HepG2 (cell line): ENCODE measurements around the gene PYGB. TPM values are rescaled to one million over a fixed set of nuclear protein-coding genes. Genes with fewer than 3 reads are reported as not detected.

Source experiments
- ARID4A ChIP-seq: sonication (generic); formaldehyde crosslinking; IDR thresholded peaks from 2 replicates; pipeline ENCODE4 v1.5.0; 2020; ENCODE audit warnings: mild to moderate bottlenecking, missing genetic modification reagents, borderline replicate concordance
- BORCS8-MEF2B ChIP-seq: sonication (generic); formaldehyde crosslinking; IDR thresholded peaks from 2 replicates; pipeline ENCODE4 v1.8.0; 2022; ENCODE audit warnings: mild to moderate bottlenecking, missing genetic modification reagents
- CBFB ChIP-seq: sonication (generic); formaldehyde crosslinking; IDR thresholded peaks from 2 replicates; pipeline ENCODE4 v1.4.0; 2020; ENCODE audit warnings: missing genetic modification reagents
- FOXJ3 ChIP-seq: sonication (generic); formaldehyde crosslinking; IDR thresholded peaks from 2 replicates; pipeline ENCODE4 v1.4.0; 2020; ENCODE audit warnings: missing genetic modification reagents, mild to moderate bottlenecking, borderline replicate concordance
- HHEX ChIP-seq: IDR thresholded peaks from 2 replicates; pipeline ENCODE4 v1.6.1; 2016; ENCODE audit warnings: control low read depth
- HOXD1 ChIP-seq: sonication (generic); formaldehyde crosslinking; IDR thresholded peaks from 2 replicates; pipeline ENCODE4 v1.5.0; 2020; ENCODE audit warnings: missing genetic modification reagents
- LCORL ChIP-seq, 2 experiments: fragments of 450-650 bp in 1 of 2; sonication (generic) in 1 of 2; formaldehyde crosslinking in 1 of 2; IDR thresholded peaks; 2 replicates each; pipeline versions ENCODE4 v1.5.0 to v1.6.1; 2017 to 2020; ENCODE audit warnings: antibody characterized with exemption in 1 of 2, missing genetic modification reagents in 1 of 2
- MEIS1 ChIP-seq: sonication (generic); formaldehyde crosslinking; IDR thresholded peaks from 2 replicates; pipeline ENCODE4 v1.9.0; 2021; ENCODE audit warnings: mild to moderate bottlenecking, missing genetic modification reagents, moderate library complexity, borderline replicate concordance
- MTA1 ChIP-seq: sonication (generic); formaldehyde crosslinking; IDR thresholded peaks from 2 replicates; pipeline ENCODE4 v1.4.0; 2020; ENCODE audit warnings: missing genetic modification reagents, mild to moderate bottlenecking, borderline replicate concordance
- PHF20 ChIP-seq: sonication (generic); formaldehyde crosslinking; IDR thresholded peaks from 2 replicates; pipeline ENCODE4 v1.5.0; 2020; ENCODE audit warnings: mild to moderate bottlenecking, missing genetic modification reagents
- RARG ChIP-seq: sonication (generic); formaldehyde crosslinking; IDR thresholded peaks from 2 replicates; pipeline ENCODE4 v1.4.0; 2020; ENCODE audit warnings: low read depth, mild to moderate bottlenecking, missing genetic modification reagents
- TAF1 ChIP-seq: sonication (generic); formaldehyde crosslinking; IDR thresholded peaks from 2 replicates; pipeline ENCODE4 v1.4.0; 2020; ENCODE audit warnings: missing genetic modification reagents
- ZBTB33 ChIP-seq: sonication (generic); formaldehyde crosslinking; IDR thresholded peaks from 2 replicates; pipeline ENCODE4 v1.4.0; 2020; ENCODE audit warnings: missing genetic modification reagents
- ZBTB8A ChIP-seq: sonication (generic); formaldehyde crosslinking; IDR thresholded peaks from 2 replicates; pipeline ENCODE4 v1.4.0; 2020; ENCODE audit warnings: mild to moderate bottlenecking, low read depth, missing genetic modification reagents, borderline replicate concordance
- ZNF280B ChIP-seq: sonication (generic); formaldehyde crosslinking; IDR thresholded peaks from 2 replicates; pipeline ENCODE4 v1.5.0; 2020; ENCODE audit warnings: missing genetic modification reagents, mild to moderate bottlenecking, borderline replicate concordance
- ZNF562 ChIP-seq: sonication (generic); formaldehyde crosslinking; IDR thresholded peaks from 2 replicates; pipeline ENCODE4 v1.8.0; 2022; ENCODE audit warnings: missing genetic modification reagents, borderline replicate concordance
- ZNF563 ChIP-seq: sonication (generic); formaldehyde crosslinking; IDR thresholded peaks from 2 replicates; pipeline ENCODE4 v1.8.0; 2022; ENCODE audit warnings: mild to moderate bottlenecking, moderate library complexity, missing genetic modification reagents
- ZNF567 ChIP-seq: sonication (generic); formaldehyde crosslinking; IDR thresholded peaks from 2 replicates; pipeline ENCODE4 v1.8.1; 2023; ENCODE audit warnings: mild to moderate bottlenecking, missing genetic modification reagents, borderline replicate concordance
- ZNF713 ChIP-seq: sonication (generic); formaldehyde crosslinking; IDR thresholded peaks from 2 replicates; pipeline ENCODE4 v1.4.0; 2020; ENCODE audit warnings: mild to moderate bottlenecking, missing genetic modification reagents
- ZNF850 ChIP-seq: sonication (generic); formaldehyde crosslinking; conservative IDR thresholded peaks from 2 replicates; pipeline ENCODE4 v1.9.0; 2021; ENCODE audit warnings: mild to moderate bottlenecking, missing genetic modification reagents
- ZNF879 ChIP-seq: sonication (generic); formaldehyde crosslinking; IDR thresholded peaks from 2 replicates; pipeline ENCODE4 v1.8.1; 2023; ENCODE audit warnings: missing genetic modification reagents
- polyA plus RNA-seq, 8 experiments: library from polyadenylated mRNA; depleted of rRNA in 3 of 8; stranded (reverse) in 7 of 8; unstranded in 1 of 8; fragments of >200 nt; fragmentation: Illumina TruSeq in 4 of 8; extraction: Trizol in 4 of 8; gene quantifications; 2 replicates each; pipeline versions ENCODE4 v1.2.1 to v1.2.3, GENCODE V29; 2011 to 2016; ENCODE audit warnings: low read depth in 4 of 8, missing spikeins in 1 of 8, mixed read lengths in 1 of 8; ENCODE audit not compliant: insufficient read depth in 1 of 8
- total RNA-seq, 5 experiments: library from RNA; depleted of rRNA; stranded (reverse); fragments of >200 nt; fragmentation: Illumina TruSeq; extraction: Trizol; gene quantifications; 2 replicates each; pipeline ENCODE4 v1.2.3, GENCODE V29; 2016; ENCODE audit warnings: low read depth in 1 of 5

PYGB gene
- total and polyA plus RNA-seq, 2 of the 13 experiments (the other 11 are each of a cell fraction or from before 2014, with no cell fraction given) = 24.2 to 86.3 TPM

- peak; percentile 42; the same call in 1 of the 2 replicates for TF ChIP-seq MEIS1 (CRISPR knock-in tag)
- peak; percentile 33; the same call in 1 of the 2 replicates for TF ChIP-seq ZNF713
- peak; percentile 88 for TF ChIP-seq ZNF280B (CRISPR knock-in tag)
- peak; percentile 59; the same call in 1 of the 2 replicates for TF ChIP-seq ZBTB33 (CRISPR knock-in tag)
- TF ChIP-seq ARID4A (CRISPR knock-in tag) = peak; percentile 94
- peak; percentile 99 for TF ChIP-seq TAF1
- peak; percentile 95; the same call in 1 of the 2 replicates for TF ChIP-seq ZNF567
- no peak for TF ChIP-seq LCORL (IDR thresholded peaks at IDR 0.05)
- TF ChIP-seq LCORL (CRISPR knock-in tag; IDR thresholded peaks at IDR 0.05) = no peak; the same call in 1 of the 2 replicates
- no peak for TF ChIP-seq RARG (CRISPR knock-in tag)
- TF ChIP-seq ZNF562 (CRISPR knock-in tag) = 0 out of 2 replicates have a peak, but pooled peaks have one; percentile 53
- no peak for TF ChIP-seq HHEX (CRISPR knock-in tag)
- TF ChIP-seq HOXD1 (CRISPR knock-in tag) = peak; percentile 89; the same call in 1 of the 2 replicates
- TF ChIP-seq PHF20 (CRISPR knock-in tag) = peak; percentile 76
- TF ChIP-seq ZBTB8A (CRISPR knock-in tag) = peak; percentile 67; the same call in 1 of the 2 replicates
- peak; percentile 90 for TF ChIP-seq CBFB (CRISPR knock-in tag)
- TF ChIP-seq ZNF879 = peak; percentile 92; the same call in 1 of the 2 replicates
- peak; percentile 91 for TF ChIP-seq BORCS8-MEF2B (CRISPR knock-in tag)
- TF ChIP-seq ZNF563 (CRISPR knock-in tag) = peak; percentile 95
- TF ChIP-seq FOXJ3 (CRISPR knock-in tag) = no peak
- 0 out of 2 replicates have a peak, but pooled peaks have one; percentile 79 for TF ChIP-seq MTA1 (CRISPR knock-in tag)
- TF ChIP-seq ZNF850 (CRISPR knock-in tag) = 0 out of 2 replicates have a peak, but pooled peaks have one; percentile 37
Measured at GRCh38 chr20:25247956-25248785, at the start of gene PYGB (continued).
